Measurements from ENCODE around the gene MTLN. TPM values are rescaled to one million over a fixed set of nuclear protein-coding genes. Genes with fewer than 3 reads are reported as not detected.

The MTLN gene
- total and polyA plus RNA-seq, 2 experiments from 2014 or later, result 70.3 to 125 TPM

DNA sequence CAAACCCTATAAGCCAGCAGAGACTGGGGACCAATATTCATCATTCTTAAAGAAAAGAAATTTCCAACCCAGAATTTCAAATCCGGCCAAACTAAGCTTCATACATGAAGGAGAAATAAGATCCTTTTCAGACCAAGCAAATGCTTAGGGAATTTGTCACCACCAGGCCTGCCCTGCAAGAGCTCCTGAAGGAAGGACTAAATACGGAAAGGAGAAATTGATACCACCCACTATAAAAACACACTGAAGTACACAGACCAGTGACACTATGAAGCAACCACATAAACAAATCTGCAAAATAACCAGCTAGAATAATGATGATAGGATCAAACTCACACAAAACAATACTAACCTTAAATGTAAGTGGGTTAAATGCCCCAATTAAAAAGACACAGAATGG is 29.9 kb downstream of the MTLN start:
- 72 to 74% methylated on average over 2 of the region's 2 CpGs for WGBS, 2 experiments (ENCODE audit: low coverage in 1 of 2, low lambda C conversion rate in 2 of 2, missing lambda C conversion rate in 2 of 2)
- H3K4me2 ChIP-seq (ENCODE audit: unreplicated experiment), result no peak overlapping the region
- H2AFZ ChIP-seq, result no peak overlapping the region
- H3K27me3 ChIP-seq (replicated peaks; ENCODE audit: insufficient read depth), result no peaks in the 10 kb centered on the region
- H3K9ac ChIP-seq, result no peak overlapping the region
- TF ChIP-seq EZH2 (IDR thresholded peaks at IDR 0.05; ENCODE audit: insufficient read depth, poor library complexity, severe bottlenecking), result no peak
- DNase-seq, result no peak
- H3K9me3 ChIP-seq (ENCODE audit: low read depth), result peaks cover 3% of the 10 kb centered on the region
- no peaks in the 10 kb centered on the region for H3F3A ChIP-seq (ENCODE audit: insufficient read depth)
- no peaks in the 10 kb centered on the region for H3K79me2 ChIP-seq (ENCODE audit: insufficient read depth)
- no peak overlapping the region for H3K4me3 ChIP-seq
- H4K20me1 ChIP-seq (ENCODE audit: insufficient read depth), result no peaks in the 10 kb centered on the region
- H3K36me3 ChIP-seq (ENCODE audit: low read depth), result no peaks in the 10 kb centered on the region
- no peak overlapping the region for H3K27ac ChIP-seq
- no peaks in the 10 kb centered on the region for H3K9me2 ChIP-seq (ENCODE audit: insufficient read depth)
- no peaks in the 10 kb centered on the region for H3K4me1 ChIP-seq (ENCODE audit: insufficient read depth)
- in situ Hi-C loops (cut with MboI), result no loop called here

DNA sequence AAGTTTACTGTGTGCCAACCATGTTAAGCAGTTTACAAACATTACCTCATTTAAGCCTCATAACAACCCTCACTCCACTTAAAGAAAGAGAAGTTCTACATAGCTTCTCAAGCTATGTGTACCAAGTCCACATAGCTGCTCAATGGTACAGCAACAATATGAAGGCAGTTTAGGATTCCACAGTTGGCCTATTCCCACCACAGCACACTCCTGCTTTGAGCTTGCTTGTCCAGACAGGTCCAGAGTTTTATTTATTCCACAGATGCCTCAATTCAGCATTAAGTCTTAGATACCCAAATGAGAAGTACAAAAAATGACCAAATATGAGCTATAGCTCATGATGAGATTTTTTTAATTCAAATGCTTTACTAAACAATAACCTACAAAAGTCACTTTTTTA is 32.3 kb downstream of the MTLN start:
- Histone ChIP-seq H3K4me1 (ENCODE audit: insufficient read depth) (no peaks in the 10 kb centered on the region), H3K4me2 (ENCODE audit: unreplicated experiment) (no peak overlapping the region), H2AFZ (no peak overlapping the region), H3K27me3 (replicated peaks; ENCODE audit: insufficient read depth) (no peaks in the 10 kb centered on the region), H3K27ac (no peak overlapping the region), H3K9me3 (ENCODE audit: low read depth) (peaks cover 3% of the 10 kb centered on the region), H3K9me2 (ENCODE audit: insufficient read depth) (no peaks in the 10 kb centered on the region), H3F3A (ENCODE audit: insufficient read depth) (no peaks in the 10 kb centered on the region), H3K4me3 (no peak overlapping the region), H3K36me3 (ENCODE audit: low read depth) (no peaks in the 10 kb centered on the region), H3K79me2 (ENCODE audit: insufficient read depth) (no peaks in the 10 kb centered on the region), H4K20me1 (ENCODE audit: insufficient read depth) (no peaks in the 10 kb centered on the region), H3K9ac (no peak overlapping the region)
- no peak for DNase-seq
- in situ Hi-C loops (cut with MboI), result no loop called here
- TF ChIP-seq EZH2 (IDR thresholded peaks at IDR 0.05; ENCODE audit: insufficient read depth, poor library complexity, severe bottlenecking) (no peak), EZH2phosphoT487 (IDR thresholded peaks at IDR 0.05; ENCODE audit: insufficient read depth, low read depth) (no peak)

DNA sequence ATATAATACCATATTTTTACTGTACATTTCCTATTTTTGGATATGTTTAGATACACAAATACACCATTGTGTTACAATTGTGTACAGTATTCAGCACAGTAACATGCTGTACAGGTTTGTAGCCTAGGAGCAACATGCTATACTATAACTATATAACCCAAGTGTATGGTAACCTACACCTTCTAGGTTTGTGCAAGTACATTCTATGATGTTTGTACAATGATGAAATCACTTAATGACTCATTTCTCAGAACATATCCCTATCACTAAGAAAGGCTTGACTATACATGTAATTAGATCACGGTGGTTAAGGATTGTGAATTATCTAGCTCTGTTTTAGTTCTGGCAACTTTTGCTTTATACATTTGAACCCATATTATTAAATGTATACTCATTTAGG is 38.8 kb downstream of the MTLN start:
- peak; percentile 33 for DNase-seq
- Histone ChIP-seq H3K4me3 (no peak overlapping the region), H3F3A (ENCODE audit: insufficient read depth) (no peaks in the 10 kb centered on the region), H3K79me2 (ENCODE audit: insufficient read depth) (no peaks in the 10 kb centered on the region), H4K20me1 (ENCODE audit: insufficient read depth) (no peaks in the 10 kb centered on the region), H3K27ac (no peak overlapping the region), H3K27me3 (replicated peaks; ENCODE audit: insufficient read depth) (no peaks in the 10 kb centered on the region), H3K36me3 (ENCODE audit: low read depth) (no peaks in the 10 kb centered on the region), H3K4me2 (ENCODE audit: unreplicated experiment) (no peak overlapping the region), H3K9me3 (ENCODE audit: low read depth) (no peaks in the 10 kb centered on the region), H2AFZ (no peak overlapping the region), H3K9ac (no peak overlapping the region), H3K4me1 (ENCODE audit: insufficient read depth) (no peaks in the 10 kb centered on the region), H3K9me2 (ENCODE audit: insufficient read depth) (no peaks in the 10 kb centered on the region)
- 80 to 89% methylated on average over 1 of the region's 1 CpG for WGBS, 2 experiments (ENCODE audit: low coverage in 1 of 2, low lambda C conversion rate in 2 of 2, missing lambda C conversion rate in 2 of 2)
- TF ChIP-seq EZH2phosphoT487 (IDR thresholded peaks at IDR 0.05; ENCODE audit: insufficient read depth, low read depth), result no peak
- TF ChIP-seq EZH2 (IDR thresholded peaks at IDR 0.05; ENCODE audit: insufficient read depth, poor library complexity, severe bottlenecking), result no peak
- in situ Hi-C loops (cut with MboI), result no loop called here

DNA sequence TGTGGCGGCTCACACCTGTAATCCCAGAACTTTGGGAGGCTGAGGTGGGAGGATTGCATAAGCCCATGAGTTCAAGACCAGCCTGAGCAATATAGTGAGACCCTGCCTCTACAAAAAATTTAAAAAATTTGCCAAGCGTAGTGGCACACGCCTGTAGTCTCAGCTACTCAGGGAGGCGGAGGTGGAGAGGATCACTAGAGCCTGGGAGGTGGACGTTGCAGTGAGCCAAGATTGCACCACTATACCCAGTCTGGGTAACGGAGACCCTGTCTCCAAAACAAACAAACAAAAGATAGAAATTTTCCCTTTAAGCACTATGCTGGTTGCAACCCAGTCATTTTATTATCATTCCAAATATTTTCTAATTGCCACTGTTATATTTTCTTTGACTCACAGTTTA is 39.8 kb downstream of the MTLN start:
- in situ Hi-C loops (cut with MboI), result no loop called here
- no peak for DNase-seq

DNA sequence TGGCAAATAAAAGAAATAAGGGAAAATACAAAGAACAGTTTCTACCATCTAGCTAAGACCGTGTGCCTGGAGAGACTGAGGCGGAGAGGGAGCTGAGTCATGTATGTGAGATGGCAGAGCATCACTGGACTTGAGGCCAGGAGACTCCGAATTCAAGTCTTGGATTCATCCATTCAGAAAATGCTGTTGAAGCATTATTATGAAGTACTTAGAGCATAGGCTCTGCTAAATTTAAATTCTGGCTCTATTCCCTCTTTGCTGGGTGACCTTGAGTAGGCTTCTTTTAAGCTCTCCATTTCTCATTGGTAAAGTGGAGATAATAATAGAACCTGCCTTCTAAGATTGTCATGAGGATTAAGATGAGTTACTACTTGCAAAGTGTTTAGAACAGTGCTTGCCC is 42.2 kb downstream of the MTLN start:
- Histone ChIP-seq H3K9me2 (ENCODE audit: insufficient read depth) (no peaks in the 10 kb centered on the region), H3K9ac (no peak overlapping the region), H3K79me2 (ENCODE audit: insufficient read depth) (no peaks in the 10 kb centered on the region), H3K27ac (no peak overlapping the region), H3K4me2 (ENCODE audit: unreplicated experiment) (no peak overlapping the region), H3K36me3 (ENCODE audit: low read depth) (no peaks in the 10 kb centered on the region), H3K9me3 (ENCODE audit: low read depth) (no peaks in the 10 kb centered on the region), H3F3A (ENCODE audit: insufficient read depth) (no peaks in the 10 kb centered on the region), H3K4me3 (no peak overlapping the region), H2AFZ (no peak overlapping the region), H3K4me1 (ENCODE audit: insufficient read depth) (peaks cover 18% of the 10 kb centered on the region), H4K20me1 (ENCODE audit: insufficient read depth) (no peaks in the 10 kb centered on the region), H3K27me3 (replicated peaks; ENCODE audit: insufficient read depth) (no peaks in the 10 kb centered on the region)
- WGBS, 2 experiments (ENCODE audit: low coverage in 1 of 2, low lambda C conversion rate in 2 of 2, missing lambda C conversion rate in 2 of 2), result 76 to 78% methylated on average over 3 of the region's 3 CpGs
- in situ Hi-C loops (cut with MboI), result no loop called here
- no peak for DNase-seq
- TF ChIP-seq EZH2 (IDR thresholded peaks at IDR 0.05; ENCODE audit: insufficient read depth, poor library complexity, severe bottlenecking) (no peak), EZH2phosphoT487 (IDR thresholded peaks at IDR 0.05; ENCODE audit: insufficient read depth, low read depth) (no peak)

More for the DNA sequence above, 39.8 kb downstream of the MTLN start:
- Histone ChIP-seq H3F3A (ENCODE audit: insufficient read depth) (no peaks in the 10 kb centered on the region), H4K20me1 (ENCODE audit: insufficient read depth) (no peaks in the 10 kb centered on the region), H3K4me2 (ENCODE audit: unreplicated experiment) (no peak overlapping the region), H3K9me3 (ENCODE audit: low read depth) (no peaks in the 10 kb centered on the region), H3K9me2 (ENCODE audit: insufficient read depth) (no peaks in the 10 kb centered on the region), H3K27me3 (replicated peaks; ENCODE audit: insufficient read depth) (no peaks in the 10 kb centered on the region), H2AFZ (no peak overlapping the region), H3K9ac (no peak overlapping the region), H3K4me3 (no peak overlapping the region), H3K4me1 (ENCODE audit: insufficient read depth) (0 out of 2 replicates have a peak, but pooled peaks cover 4% of the 10 kb centered on the region), H3K79me2 (ENCODE audit: insufficient read depth) (no peaks in the 10 kb centered on the region), H3K27ac (no peak overlapping the region), H3K36me3 (ENCODE audit: low read depth) (no peaks in the 10 kb centered on the region)
- TF ChIP-seq EZH2 (IDR thresholded peaks at IDR 0.05; ENCODE audit: insufficient read depth, poor library complexity, severe bottlenecking) (no peak), EZH2phosphoT487 (IDR thresholded peaks at IDR 0.05; ENCODE audit: insufficient read depth, low read depth) (no peak)
- WGBS, 2 experiments (ENCODE audit: low coverage in 1 of 2, low lambda C conversion rate in 2 of 2, missing lambda C conversion rate in 2 of 2), result 84 to 85% methylated on average over 6 of the region's 6 CpGs
